K562 (cell line): Measurements from ENCODE around the gene PRKACB. TPM values are rescaled to one million over a fixed set of nuclear protein-coding genes. Genes with fewer than 3 reads are reported as not detected.

Experiments
- C11orf30 ChIP-seq: fragments of 450-650 bp; IDR thresholded peaks from 2 replicates; pipeline ENCODE4 v1.6.1; 2016; ENCODE audit warnings: low read depth, mild to moderate bottlenecking
- E2F6 ChIP-seq, 2 experiments: IDR thresholded peaks; 2 replicates each; pipeline ENCODE4 v1.6.1; 2011; ENCODE audit warnings: borderline replicate concordance in 1 of 2, control low read depth in 1 of 2, low read depth in 1 of 2, low read length in 1 of 2, mild to moderate bottlenecking in 1 of 2, mixed read lengths in 1 of 2, moderate library complexity in 1 of 2; ENCODE audit not compliant: insufficient read depth in 1 of 2, insufficient read length in 1 of 2, poor library complexity in 1 of 2, severe bottlenecking in 1 of 2; ENCODE audit errors: extremely low read depth in 1 of 2
- FOXJ2 ChIP-seq: fragments of 200-800 bp; sonication (Bioruptor generic); IDR thresholded peaks from 2 replicates; pipeline ENCODE4 v1.6.1; 2016; ENCODE audit warnings: missing genetic modification characterization, missing compliant biosample characterization
- HMG20B ChIP-seq: fragments of 250-450 bp; sonication (Bioruptor Pico); IDR thresholded peaks from 2 replicates; pipeline ENCODE4 v1.5.0; 2021; ENCODE audit warnings: mild to moderate bottlenecking
- MAFG ChIP-seq: fragments of 450-650 bp; conservative IDR thresholded peaks from 2 replicates; pipeline ENCODE4 v1.6.1; 2016; ENCODE audit warnings: missing genetic modification characterization, missing compliant biosample characterization
- MLLT1 ChIP-seq, 2 experiments: fragments of 450-650 bp; IDR thresholded peaks; 2 replicates each; pipeline ENCODE4 v1.6.1; 2016
- PTTG1 ChIP-seq: fragments of 450-650 bp; IDR thresholded peaks from 2 replicates; pipeline ENCODE4 v1.6.1; 2016; ENCODE audit warnings: low read depth, mild to moderate bottlenecking, missing genetic modification characterization, missing compliant biosample characterization
- RBM17 ChIP-seq: fragments of 200-400 bp; formaldehyde crosslinking; IDR thresholded peaks from 2 replicates; pipeline ENCODE4 v1.6.1; 2017; ENCODE audit warnings: low read depth, mild to moderate bottlenecking, low read length, borderline replicate concordance
- SMARCA4 ChIP-seq: fragments of 450-650 bp; IDR thresholded peaks from 2 replicates; pipeline ENCODE4 v1.6.1; 2016
- TAF9B ChIP-seq: fragments of 450-650 bp; IDR thresholded peaks from 2 replicates; pipeline ENCODE4 v1.6.1; 2018; ENCODE audit warnings: mild to moderate bottlenecking; ENCODE audit not compliant: partially characterized antibody
- WHSC1 ChIP-seq: IDR thresholded peaks from one replicate; pipeline ENCODE4 v1.6.1; 2012; ENCODE audit warnings: low read length, control low read depth, inconsistent platforms
- ZBTB12 ChIP-seq: fragments of 250-450 bp; sonication (Bioruptor Pico); IDR thresholded peaks from 2 replicates; pipeline ENCODE4 v1.4.0; 2020
- ZNF436 ChIP-seq: fragments of 250-450, 450-650 bp; sonication (Bioruptor Pico); formaldehyde crosslinking; IDR thresholded peaks from 2 replicates; pipeline ENCODE4 v1.7.0; 2020; ENCODE audit warnings: mild to moderate bottlenecking
- ZNF512 ChIP-seq: IDR thresholded peaks from 2 replicates; pipeline ENCODE4 v1.6.1; 2016; ENCODE audit warnings: missing genetic modification characterization, missing compliant biosample characterization
- polyA plus RNA-seq, 8 experiments: library from polyadenylated mRNA; depleted of rRNA in 4 of 8; stranded (reverse) in 5 of 8; unstranded in 3 of 8; fragments of >200 nt; fragmentation: Nextera tagmentation in 2 of 8; fragmentation: Illumina TruSeq in 1 of 8; extraction: Ambion mirVana in 2 of 8; extraction: Trizol in 1 of 8; gene quantifications; 2 replicates each; pipeline versions ENCODE4 v1.2.1 to v1.2.3, GENCODE V29; 2011 to 2014; ENCODE audit warnings: inconsistent platforms in 1 of 8, missing spikeins in 1 of 8
- total RNA-seq, 7 experiments: library from RNA; depleted of rRNA in 6 of 7; stranded (reverse); fragments of >200 nt in 6 of 7; fragmentation: Illumina TruSeq in 2 of 7; extraction: Trizol in 2 of 7; gene quantifications; 2 replicates each; pipeline versions ENCODE4 v1.2.1 to v1.2.3, GENCODE V29; 2011 to 2021; ENCODE audit warnings: low replicate concordance in 1 of 7

PRKACB gene
- total and polyA plus RNA-seq, 9 of the 15 experiments (the other 6 are each of a cell fraction or from before 2014, with no cell fraction given) = 1.1 to 5.2 (median 2.8) TPM

GRCh38 chr1:84280912-84281311 lies 136.8 kb downstream of the PRKACB start (continued):
- no peak for TF ChIP-seq ZBTB12 (CRISPR knock-in tag)
- no peak for TF ChIP-seq PTTG1 (tag)
- TF ChIP-seq HMG20B (CRISPR knock-in tag) = no peak
- no peak for TF ChIP-seq FOXJ2 (tag)
- TF ChIP-seq SMARCA4 = no peak
- no peak for TF ChIP-seq RBM17
- TF ChIP-seq C11orf30 = peak; percentile 82
- TF ChIP-seq ZNF436 (CRISPR knock-in tag) = no peak
- peak; percentile 72 for TF ChIP-seq MAFG (tag)
- peak; percentile 8; the same call in 1 of the 2 replicates for TF ChIP-seq ZNF512 (tag)
- TF ChIP-seq E2F6 (IDR thresholded peaks at IDR 0.05; ENCODE audit: borderline replicate concordance in 1 of 2, extremely low read depth in 1 of 2, insufficient read depth in 1 of 2, insufficient read length in 1 of 2, low read depth in 1 of 2, low read length in 1 of 2, poor library complexity in 1 of 2, severe bottlenecking in 1 of 2) = no peak
- TF ChIP-seq WHSC1 = no peak
- no peak for TF ChIP-seq MLLT1 (IDR thresholded peaks at IDR 0.05)
- no peak for TF ChIP-seq TAF9B
